WTC11 (cell line): ENCODE measurements around the gene TGFBI. TPM values are rescaled to one million over a fixed set of nuclear protein-coding genes. Genes with fewer than 3 reads are reported as not detected.

Experiments used
- ATAC-seq: fragments of 200-7000 bp; cut with Tn5 transposase; 2 replicates; pipeline ENCODE4 v1.10.0; 2021; ENCODE audit warnings: mild to moderate bottlenecking, moderate library complexity
- CTCF ChIA-PET: fragments of 300-600 bp; sonication (Branson Sonifier 250); formaldehyde crosslinking; loops from one replicate; lab custom pipeline; 2021; ENCODE audit warnings: antibody characterized with exemption; lab: Charles Lee
- POLR2A ChIA-PET: fragments of 350-600 bp; sonication (Branson Sonifier 250); formaldehyde crosslinking; loops from one replicate; lab custom pipeline; 2021; ENCODE audit warnings: antibody characterized with exemption; lab: Charles Lee
- DNase-seq: peaks from one replicate; pipeline ENCODE4 v3.0.0; 2021; ENCODE audit warnings: low spot score
- H3K27ac Mint-ChIP-seq: 2 replicates; pipeline ENCODE4 v1.8.0; 2021; ENCODE audit warnings: mixed read lengths
- H3K27me3 Mint-ChIP-seq: 2 replicates; pipeline ENCODE4 v1.8.0; 2021; ENCODE audit warnings: low read depth, mild to moderate bottlenecking, moderate library complexity, mixed read lengths
- H3K36me3 Mint-ChIP-seq: 2 replicates; pipeline ENCODE4 v1.8.0; 2021; ENCODE audit warnings: mixed read lengths
- H3K4me1 Mint-ChIP-seq: 2 replicates; pipeline ENCODE4 v1.8.0; 2022; ENCODE audit warnings: mixed read lengths
- H3K4me3 Mint-ChIP-seq: 2 replicates; pipeline ENCODE4 v1.8.0; 2021; ENCODE audit warnings: mild to moderate bottlenecking, moderate library complexity, mixed read lengths
- H3K9me3 Mint-ChIP-seq: 2 replicates; pipeline ENCODE4 v1.8.0; 2021; ENCODE audit warnings: mixed read lengths
- CREM ChIP-seq: sonication (generic); formaldehyde crosslinking; IDR thresholded peaks from 2 replicates; pipeline ENCODE4 v1.8.1; 2022; ENCODE audit warnings: mild to moderate bottlenecking, missing genetic modification reagents, moderate library complexity
- ERG ChIP-seq: fragments of 250-450 bp; sonication (Bioruptor Pico); IDR thresholded peaks from 2 replicates; pipeline ENCODE4 v1.8.0; 2021; ENCODE audit warnings: mild to moderate bottlenecking
- FOXP4 ChIP-seq: sonication (generic); formaldehyde crosslinking; IDR thresholded peaks from 2 replicates; pipeline ENCODE4 v1.8.0; 2022; ENCODE audit warnings: mild to moderate bottlenecking, missing genetic modification reagents
- GRHL2 ChIP-seq: fragments of 250-450 bp; sonication (Bioruptor Pico); IDR thresholded peaks from 2 replicates; pipeline ENCODE4 v1.8.0; 2022; ENCODE audit warnings: mild to moderate bottlenecking, moderate library complexity; ENCODE audit not compliant: insufficient replicate concordance, severe bottlenecking
- SMAD3 ChIP-seq: sonication (generic); formaldehyde crosslinking; IDR thresholded peaks from 2 replicates; pipeline ENCODE4 v1.8.0; 2022; ENCODE audit warnings: missing genetic modification reagents, mild to moderate bottlenecking, borderline replicate concordance
- TP53 ChIP-seq: sonication (generic); formaldehyde crosslinking; IDR thresholded peaks from 2 replicates; pipeline ENCODE4 v1.8.1; 2023; ENCODE audit warnings: mild to moderate bottlenecking, missing genetic modification reagents
- ZMAT4 ChIP-seq: fragments of 250-450 bp; sonication (Bioruptor Pico); IDR thresholded peaks from 2 replicates; pipeline ENCODE4 v1.9.0; 2021; ENCODE audit warnings: mild to moderate bottlenecking
- ZNF138 ChIP-seq: sonication (generic); formaldehyde crosslinking; conservative IDR thresholded peaks from 2 replicates; pipeline ENCODE4 v1.8.1; 2022; ENCODE audit warnings: mild to moderate bottlenecking, moderate library complexity, missing genetic modification reagents
- ZNF219 ChIP-seq: sonication (generic); formaldehyde crosslinking; IDR thresholded peaks from 2 replicates; pipeline ENCODE4 v1.8.0; 2023; ENCODE audit warnings: missing genetic modification reagents, mild to moderate bottlenecking, borderline replicate concordance
- ZNF317 ChIP-seq: sonication (generic); formaldehyde crosslinking; IDR thresholded peaks from 2 replicates; pipeline ENCODE4 v1.8.1; 2023; ENCODE audit warnings: low read depth, mild to moderate bottlenecking, moderate library complexity, missing genetic modification reagents, borderline replicate concordance
- ZNF423 ChIP-seq: fragments of 250-450 bp; sonication (Bioruptor Pico); IDR thresholded peaks from 2 replicates; pipeline ENCODE4 v2.1.2; 2022; ENCODE audit warnings: mild to moderate bottlenecking, moderate library complexity
- ZNF425 ChIP-seq: fragments of 250-450 bp; sonication (Bioruptor Pico); conservative IDR thresholded peaks from 2 replicates; pipeline ENCODE4 v1.9.0; 2021; ENCODE audit warnings: mild to moderate bottlenecking
- ZNF671 ChIP-seq: fragments of 250-450 bp; sonication (Bioruptor Pico); IDR thresholded peaks from 2 replicates; pipeline ENCODE4 v1.8.0; 2021; ENCODE audit warnings: mild to moderate bottlenecking
- total RNA-seq: library from RNA; stranded (reverse); gene quantifications from 3 replicates; pipeline ENCODE4 v1.2.3, GENCODE V29; 2021
- TF ChIP-seq, protein P1 (sequence below): sonication (generic); formaldehyde crosslinking; IDR thresholded peaks from 2 replicates; pipeline ENCODE4 v1.8.1; 2023; ENCODE audit warnings: mild to moderate bottlenecking, missing genetic modification reagents, borderline replicate concordance
- TF ChIP-seq, protein P2 (sequence below): sonication (generic); formaldehyde crosslinking; IDR thresholded peaks from 2 replicates; pipeline ENCODE4 v1.8.1; 2023; ENCODE audit warnings: mild to moderate bottlenecking, missing genetic modification reagents, moderate library complexity
- TF ChIP-seq, protein P3 (sequence below): sonication (generic); formaldehyde crosslinking; IDR thresholded peaks from 2 replicates; pipeline ENCODE4 v1.8.0; 2023; ENCODE audit warnings: missing genetic modification reagents
- TF ChIP-seq, protein P4 (sequence below): sonication (generic); formaldehyde crosslinking; IDR thresholded peaks from 2 replicates; pipeline ENCODE4 v1.8.1; 2022; ENCODE audit warnings: mild to moderate bottlenecking, moderate library complexity, missing genetic modification reagents

TGFBI gene
- total RNA-seq, 1 experiment from 2014 or later = 7.2 TPM

- TF ChIP-seq, protein P1, sequence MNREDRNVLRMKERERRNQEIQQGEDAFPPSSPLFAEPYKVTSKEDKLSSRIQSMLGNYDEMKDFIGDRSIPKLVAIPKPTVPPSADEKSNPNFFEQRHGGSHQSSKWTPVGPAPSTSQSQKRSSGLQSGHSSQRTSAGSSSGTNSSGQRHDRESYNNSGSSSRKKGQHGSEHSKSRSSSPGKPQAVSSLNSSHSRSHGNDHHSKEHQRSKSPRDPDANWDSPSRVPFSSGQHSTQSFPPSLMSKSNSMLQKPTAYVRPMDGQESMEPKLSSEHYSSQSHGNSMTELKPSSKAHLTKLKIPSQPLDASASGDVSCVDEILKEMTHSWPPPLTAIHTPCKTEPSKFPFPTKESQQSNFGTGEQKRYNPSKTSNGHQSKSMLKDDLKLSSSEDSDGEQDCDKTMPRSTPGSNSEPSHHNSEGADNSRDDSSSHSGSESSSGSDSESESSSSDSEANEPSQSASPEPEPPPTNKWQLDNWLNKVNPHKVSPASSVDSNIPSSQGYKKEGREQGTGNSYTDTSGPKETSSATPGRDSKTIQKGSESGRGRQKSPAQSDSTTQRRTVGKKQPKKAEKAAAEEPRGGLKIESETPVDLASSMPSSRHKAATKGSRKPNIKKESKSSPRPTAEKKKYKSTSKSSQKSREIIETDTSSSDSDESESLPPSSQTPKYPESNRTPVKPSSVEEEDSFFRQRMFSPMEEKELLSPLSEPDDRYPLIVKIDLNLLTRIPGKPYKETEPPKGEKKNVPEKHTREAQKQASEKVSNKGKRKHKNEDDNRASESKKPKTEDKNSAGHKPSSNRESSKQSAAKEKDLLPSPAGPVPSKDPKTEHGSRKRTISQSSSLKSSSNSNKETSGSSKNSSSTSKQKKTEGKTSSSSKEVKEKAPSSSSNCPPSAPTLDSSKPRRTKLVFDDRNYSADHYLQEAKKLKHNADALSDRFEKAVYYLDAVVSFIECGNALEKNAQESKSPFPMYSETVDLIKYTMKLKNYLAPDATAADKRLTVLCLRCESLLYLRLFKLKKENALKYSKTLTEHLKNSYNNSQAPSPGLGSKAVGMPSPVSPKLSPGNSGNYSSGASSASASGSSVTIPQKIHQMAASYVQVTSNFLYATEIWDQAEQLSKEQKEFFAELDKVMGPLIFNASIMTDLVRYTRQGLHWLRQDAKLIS (CRISPR knock-in tag) = no peak
- no peak for TF ChIP-seq CREM
- TF ChIP-seq, all 79 proteins: peak for 0
Measured at GRCh38 chr5:136012041-136012804, 16.6 kb upstream of the TGFBI start (continued).

DNA sequence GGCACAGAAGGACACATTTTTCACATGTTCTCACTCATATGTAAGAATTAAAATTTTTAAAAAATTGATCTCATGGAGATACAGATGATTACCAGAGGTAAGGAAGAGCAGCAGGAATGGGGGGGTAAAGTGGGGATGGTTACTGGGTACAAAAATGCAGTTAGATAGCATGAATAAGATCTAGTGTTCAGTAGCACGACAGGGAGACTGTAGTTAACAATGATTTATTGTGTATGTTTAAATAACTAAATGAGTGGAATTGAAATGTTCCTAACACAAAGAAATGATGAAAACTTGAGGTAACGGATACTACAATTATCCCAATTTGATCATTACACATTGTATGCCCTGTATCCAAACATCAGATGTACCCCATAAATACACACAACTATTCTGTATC lies 15.2 kb upstream of the TGFBI start:
- Mint-ChIP-seq H3K4me1 (no peaks in the 10 kb centered on the region), H3K27me3 (peaks cover 5% of the 10 kb centered on the region; the same call in 1 of the 2 replicates), H3K4me3 (no peak overlapping the region), H3K36me3 (no peaks in the 10 kb centered on the region), H3K27ac (no peak overlapping the region), H3K9me3 (no peaks in the 10 kb centered on the region)
- ATAC-seq = no peak
- ChIA-PET CTCF (interaction anchor here (1.7 kb wide), 1 partner anchor 36 kb away, joined by 3 read pairs; no protein-coding TSS in a partner anchor), POLR2A (no interaction called here)
- no peak for DNase-seq
- TF ChIP-seq ZNF671 (CRISPR knock-in tag) (no peak), ZNF138 (CRISPR knock-in tag) (no peak), ERG (CRISPR knock-in tag) (no peak), FOXP4 (no peak), ZNF423 (CRISPR knock-in tag) (no peak), GRHL2 (no peak)
- TF ChIP-seq, protein P2, sequence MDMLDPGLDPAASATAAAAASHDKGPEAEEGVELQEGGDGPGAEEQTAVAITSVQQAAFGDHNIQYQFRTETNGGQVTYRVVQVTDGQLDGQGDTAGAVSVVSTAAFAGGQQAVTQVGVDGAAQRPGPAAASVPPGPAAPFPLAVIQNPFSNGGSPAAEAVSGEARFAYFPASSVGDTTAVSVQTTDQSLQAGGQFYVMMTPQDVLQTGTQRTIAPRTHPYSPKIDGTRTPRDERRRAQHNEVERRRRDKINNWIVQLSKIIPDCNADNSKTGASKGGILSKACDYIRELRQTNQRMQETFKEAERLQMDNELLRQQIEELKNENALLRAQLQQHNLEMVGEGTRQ (CRISPR knock-in tag) = no peak

DNA sequence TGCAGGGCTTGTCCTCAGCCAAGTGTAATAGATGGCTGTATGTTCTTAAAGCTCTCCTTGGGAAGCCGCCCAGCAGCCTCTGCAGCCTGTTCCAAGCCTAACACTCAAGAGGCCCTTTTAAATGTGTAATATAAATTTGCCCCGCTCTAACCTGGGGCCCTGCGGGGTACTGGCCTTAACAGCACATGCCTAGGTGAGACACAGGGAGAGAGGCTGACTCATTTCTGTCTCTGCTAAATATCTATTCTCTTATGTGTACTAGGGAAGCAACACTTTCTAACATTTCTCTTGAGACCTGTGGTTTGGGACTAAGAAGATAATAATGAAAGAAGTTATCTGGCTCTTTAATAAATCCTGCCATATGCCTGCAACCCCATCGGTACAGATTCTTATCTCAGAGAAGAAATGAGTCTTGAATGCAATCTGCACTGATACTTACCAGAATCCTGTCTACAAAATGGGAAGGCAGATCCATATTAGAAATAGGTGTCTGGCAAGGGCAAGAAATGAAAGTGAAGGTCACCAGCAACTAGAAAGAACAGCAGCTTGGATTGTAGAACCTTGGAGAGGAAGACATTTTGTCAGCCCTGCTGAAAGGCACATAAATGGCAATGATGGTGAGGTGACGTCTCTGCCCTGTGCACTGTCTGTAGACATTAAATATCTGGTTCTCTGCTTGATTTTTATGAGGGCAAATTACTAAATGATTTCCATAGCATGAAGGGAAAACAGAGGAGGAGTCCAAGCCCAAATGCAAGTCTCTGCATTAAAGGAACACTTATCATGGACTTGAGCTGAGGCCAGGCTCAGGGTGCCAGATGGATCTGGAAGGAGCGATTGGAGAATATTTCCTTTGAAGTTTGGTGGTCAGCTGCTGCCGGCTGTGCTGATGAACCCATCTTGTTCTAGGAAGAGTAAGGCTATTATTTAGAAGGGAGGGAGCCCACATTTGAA lies 14.5 kb upstream of the TGFBI start:
- POLR2A ChIA-PET = no interaction called here
- peaks cover 5% of the 10 kb centered on the region; the same call in 1 of the 2 replicates for H3K27me3 Mint-ChIP-seq
- no peak overlapping the region for H3K27ac Mint-ChIP-seq
- DNase-seq (no peak), ATAC-seq (no peak)
- H3K4me3 Mint-ChIP-seq = no peak overlapping the region
- peaks cover 3% of the 10 kb centered on the region; the same call in 1 of the 2 replicates for H3K4me1 Mint-ChIP-seq
- CTCF ChIA-PET = interaction anchor here (1.7 kb wide), 1 partner anchor 37 kb away, joined by 3 read pairs; no protein-coding TSS in a partner anchor
- H3K9me3 Mint-ChIP-seq = no peaks in the 10 kb centered on the region
- H3K36me3 Mint-ChIP-seq = no peaks in the 10 kb centered on the region
- TF ChIP-seq SMAD3 = no peak
- TF ChIP-seq, protein P3, sequence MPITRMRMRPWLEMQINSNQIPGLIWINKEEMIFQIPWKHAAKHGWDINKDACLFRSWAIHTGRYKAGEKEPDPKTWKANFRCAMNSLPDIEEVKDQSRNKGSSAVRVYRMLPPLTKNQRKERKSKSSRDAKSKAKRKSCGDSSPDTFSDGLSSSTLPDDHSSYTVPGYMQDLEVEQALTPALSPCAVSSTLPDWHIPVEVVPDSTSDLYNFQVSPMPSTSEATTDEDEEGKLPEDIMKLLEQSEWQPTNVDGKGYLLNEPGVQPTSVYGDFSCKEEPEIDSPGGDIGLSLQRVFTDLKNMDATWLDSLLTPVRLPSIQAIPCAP (CRISPR knock-in tag) = no peak
- TF ChIP-seq ZNF425 (CRISPR knock-in tag) = no peak
- TF ChIP-seq, protein P4, sequence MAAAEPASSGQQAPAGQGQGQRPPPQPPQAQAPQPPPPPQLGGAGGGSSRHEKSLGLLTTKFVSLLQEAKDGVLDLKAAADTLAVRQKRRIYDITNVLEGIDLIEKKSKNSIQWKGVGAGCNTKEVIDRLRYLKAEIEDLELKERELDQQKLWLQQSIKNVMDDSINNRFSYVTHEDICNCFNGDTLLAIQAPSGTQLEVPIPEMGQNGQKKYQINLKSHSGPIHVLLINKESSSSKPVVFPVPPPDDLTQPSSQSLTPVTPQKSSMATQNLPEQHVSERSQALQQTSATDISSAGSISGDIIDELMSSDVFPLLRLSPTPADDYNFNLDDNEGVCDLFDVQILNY (CRISPR knock-in tag) = no peak
- no peak for TF ChIP-seq TP53 (CRISPR knock-in tag)
- TF ChIP-seq ZNF219 (CRISPR knock-in tag) = no peak
- TF ChIP-seq ZMAT4 = no peak
- no peak for TF ChIP-seq ZNF317 (CRISPR knock-in tag)
